ENCODE data around the gene DDX20.

The DDX20 gene, protein sequence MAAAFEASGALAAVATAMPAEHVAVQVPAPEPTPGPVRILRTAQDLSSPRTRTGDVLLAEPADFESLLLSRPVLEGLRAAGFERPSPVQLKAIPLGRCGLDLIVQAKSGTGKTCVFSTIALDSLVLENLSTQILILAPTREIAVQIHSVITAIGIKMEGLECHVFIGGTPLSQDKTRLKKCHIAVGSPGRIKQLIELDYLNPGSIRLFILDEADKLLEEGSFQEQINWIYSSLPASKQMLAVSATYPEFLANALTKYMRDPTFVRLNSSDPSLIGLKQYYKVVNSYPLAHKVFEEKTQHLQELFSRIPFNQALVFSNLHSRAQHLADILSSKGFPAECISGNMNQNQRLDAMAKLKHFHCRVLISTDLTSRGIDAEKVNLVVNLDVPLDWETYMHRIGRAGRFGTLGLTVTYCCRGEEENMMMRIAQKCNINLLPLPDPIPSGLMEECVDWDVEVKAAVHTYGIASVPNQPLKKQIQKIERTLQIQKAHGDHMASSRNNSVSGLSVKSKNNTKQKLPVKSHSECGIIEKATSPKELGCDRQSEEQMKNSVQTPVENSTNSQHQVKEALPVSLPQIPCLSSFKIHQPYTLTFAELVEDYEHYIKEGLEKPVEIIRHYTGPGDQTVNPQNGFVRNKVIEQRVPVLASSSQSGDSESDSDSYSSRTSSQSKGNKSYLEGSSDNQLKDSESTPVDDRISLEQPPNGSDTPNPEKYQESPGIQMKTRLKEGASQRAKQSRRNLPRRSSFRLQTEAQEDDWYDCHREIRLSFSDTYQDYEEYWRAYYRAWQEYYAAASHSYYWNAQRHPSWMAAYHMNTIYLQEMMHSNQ
- 57.4 to 74.4 (median 57.5) reads per million in 3 donors for total RNA-seq

DNA sequence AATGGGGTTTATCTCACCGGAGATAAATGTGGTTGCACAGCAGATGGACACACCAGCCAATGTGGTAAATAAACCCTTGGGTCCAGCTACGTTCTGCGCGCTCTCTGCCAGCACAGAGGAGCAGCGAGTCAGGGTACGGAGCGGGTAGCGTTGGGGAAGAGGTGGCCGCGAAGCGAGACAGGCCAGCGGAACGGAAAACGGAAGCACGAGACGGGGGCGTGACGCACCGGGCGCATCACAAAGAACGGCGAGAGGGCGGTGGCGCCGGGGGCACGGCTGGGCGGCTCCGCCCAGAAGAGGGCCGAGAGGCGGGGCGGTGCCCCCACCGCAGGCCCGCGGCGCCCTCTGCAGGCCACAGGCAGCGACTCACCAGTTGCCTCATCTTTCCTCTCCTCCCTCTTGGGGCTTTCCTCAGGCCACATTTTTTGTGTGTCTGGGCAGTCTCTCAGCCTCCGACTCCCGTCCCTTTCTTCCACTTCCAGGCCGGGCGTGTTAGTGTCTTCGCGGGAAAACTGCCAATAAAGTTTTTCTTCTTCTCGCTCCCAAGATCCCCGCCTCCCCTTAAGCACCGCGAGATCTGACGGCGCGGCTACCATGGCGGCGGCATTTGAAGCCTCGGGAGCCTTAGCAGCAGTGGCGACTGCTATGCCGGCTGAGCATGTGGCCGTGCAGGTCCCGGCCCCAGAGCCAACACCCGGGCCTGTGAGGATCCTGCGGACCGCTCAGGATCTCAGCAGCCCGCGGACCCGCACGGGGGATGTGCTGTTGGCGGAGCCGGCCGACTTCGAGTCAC, at the start of gene DDX20:
Gene DDX20 (plus strand): TSS at position 571 of the 793 bp plus-strand sequence. CDS start 24 bp downstream, at position 595.
- H3K27me3 ChIP-seq (replicated peaks; ENCODE audit: control insufficient read depth, insufficient read depth, low read length, poor library complexity, severe bottlenecking), result no peaks in the 10 kb centered on the region
- H3K4me3 ChIP-seq (ENCODE audit: insufficient read depth, low read depth, low read length, poor library complexity, severe bottlenecking), result peak within 1 kb of the TSS; percentile 69
- H3K4me1 ChIP-seq (ENCODE audit: control insufficient read depth, insufficient read depth, low read length, poor library complexity, severe bottlenecking), result peaks cover 15% of the 10 kb centered on the region
- no peaks in the 10 kb centered on the region for H3K9me3 ChIP-seq (ENCODE audit: control insufficient read depth, low read length)
- H3K27ac ChIP-seq (ENCODE audit: insufficient read depth, low read length, poor library complexity, severe bottlenecking), result peak within 1 kb of the TSS; percentile 90
- H3K36me3 ChIP-seq (ENCODE audit: control insufficient read depth, insufficient read depth, low read length), result peaks cover 11% of the 10 kb centered on the region
- peak; percentile 90 to 91 (median 90) for DNase-seq

DNA sequence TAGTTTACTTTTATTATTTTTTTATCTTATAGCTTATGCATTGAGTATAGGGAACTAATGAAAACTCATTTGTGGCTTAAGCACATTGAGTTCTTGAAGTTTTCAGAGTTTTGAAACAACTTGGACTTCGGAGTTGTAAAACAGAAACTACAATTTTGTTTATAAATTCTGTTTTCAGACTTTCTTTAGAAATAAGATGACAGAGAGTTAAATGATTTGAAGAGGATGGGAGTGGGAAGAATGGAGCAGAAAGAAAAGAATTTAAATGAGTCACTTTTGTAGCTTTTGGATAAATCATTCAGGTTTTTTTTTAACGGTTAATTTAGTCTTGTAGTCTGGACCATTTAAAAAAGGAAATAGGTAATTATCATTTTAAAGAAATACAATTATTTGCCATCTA, 48.8 kb upstream of the DDX20 start:
- no peaks in the 10 kb centered on the region for H3K4me1 ChIP-seq (ENCODE audit: control insufficient read depth, insufficient read depth, low read length, poor library complexity, severe bottlenecking)
- H3K36me3 ChIP-seq (ENCODE audit: control insufficient read depth, insufficient read depth, low read length), result peaks cover 60% of the 10 kb centered on the region
- H3K9me3 ChIP-seq (ENCODE audit: control insufficient read depth, low read length), result no peaks in the 10 kb centered on the region
- H3K27ac ChIP-seq (ENCODE audit: insufficient read depth, low read length, poor library complexity, severe bottlenecking), result no peak overlapping the region
- no peak for DNase-seq
- H3K27me3 ChIP-seq (replicated peaks; ENCODE audit: control insufficient read depth, insufficient read depth, low read length, poor library complexity, severe bottlenecking), result no peaks in the 10 kb centered on the region
- H3K4me3 ChIP-seq (ENCODE audit: insufficient read depth, low read depth, low read length, poor library complexity, severe bottlenecking), result no peak overlapping the region

DNA sequence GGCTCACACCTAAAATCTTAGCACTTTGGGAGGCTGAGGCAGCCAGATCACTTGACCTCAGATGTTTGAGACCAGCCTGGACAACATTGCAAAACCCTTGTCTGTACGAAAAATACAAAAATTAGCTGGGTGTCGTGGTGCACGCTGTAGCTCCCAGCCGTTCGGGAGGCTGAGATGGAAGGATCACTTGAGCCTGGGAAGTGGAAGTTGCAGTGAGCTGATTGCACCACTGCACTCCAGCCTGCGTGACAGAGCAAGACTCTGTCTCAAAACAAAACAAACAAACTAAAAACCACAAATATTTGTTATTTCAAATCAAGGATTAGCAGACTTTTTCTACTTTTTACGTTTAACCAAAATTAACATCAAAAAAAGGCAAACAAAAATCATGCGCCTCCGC, 47.8 kb upstream of the DDX20 start:
- no peak for DNase-seq
- H3K27ac ChIP-seq (ENCODE audit: insufficient read depth, low read length, poor library complexity, severe bottlenecking), result no peak overlapping the region
- peaks cover 60% of the 10 kb centered on the region for H3K36me3 ChIP-seq (ENCODE audit: control insufficient read depth, insufficient read depth, low read length)
- H3K4me3 ChIP-seq (ENCODE audit: insufficient read depth, low read depth, low read length, poor library complexity, severe bottlenecking), result no peak overlapping the region
- H3K4me1 ChIP-seq (ENCODE audit: control insufficient read depth, insufficient read depth, low read length, poor library complexity, severe bottlenecking), result no peaks in the 10 kb centered on the region
- H3K9me3 ChIP-seq (ENCODE audit: control insufficient read depth, low read length), result no peaks in the 10 kb centered on the region
- no peaks in the 10 kb centered on the region for H3K27me3 ChIP-seq (replicated peaks; ENCODE audit: control insufficient read depth, insufficient read depth, low read length, poor library complexity, severe bottlenecking)

DNA sequence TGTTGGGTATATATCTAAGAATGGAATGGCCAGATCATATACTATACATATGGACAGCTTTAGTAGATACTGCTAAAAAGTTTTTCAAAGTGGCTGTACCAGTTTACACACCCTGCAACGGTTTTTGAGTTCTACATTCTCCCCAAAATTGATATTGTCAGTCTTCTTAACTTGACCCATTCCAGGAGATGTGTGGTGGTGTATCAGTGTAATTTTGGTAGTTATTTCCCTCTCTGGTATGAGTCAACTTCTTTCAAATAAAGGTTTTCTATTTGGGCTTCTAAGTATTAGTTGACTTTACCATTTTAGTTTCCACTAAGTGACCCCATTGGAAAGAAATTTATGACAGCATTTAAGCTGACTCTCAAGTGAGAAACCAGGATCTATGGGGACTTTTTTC, 45.7 kb upstream of the DDX20 start:
- Histone ChIP-seq H3K27ac (ENCODE audit: insufficient read depth, low read length, poor library complexity, severe bottlenecking) (no peak overlapping the region), H3K36me3 (ENCODE audit: control insufficient read depth, insufficient read depth, low read length) (peaks cover 41% of the 10 kb centered on the region), H3K9me3 (ENCODE audit: control insufficient read depth, low read length) (no peaks in the 10 kb centered on the region), H3K4me1 (ENCODE audit: control insufficient read depth, insufficient read depth, low read length, poor library complexity, severe bottlenecking) (no peaks in the 10 kb centered on the region), H3K27me3 (replicated peaks; ENCODE audit: control insufficient read depth, insufficient read depth, low read length, poor library complexity, severe bottlenecking) (no peaks in the 10 kb centered on the region), H3K4me3 (ENCODE audit: insufficient read depth, low read depth, low read length, poor library complexity, severe bottlenecking) (no peak overlapping the region)
- no peak for DNase-seq

DNA sequence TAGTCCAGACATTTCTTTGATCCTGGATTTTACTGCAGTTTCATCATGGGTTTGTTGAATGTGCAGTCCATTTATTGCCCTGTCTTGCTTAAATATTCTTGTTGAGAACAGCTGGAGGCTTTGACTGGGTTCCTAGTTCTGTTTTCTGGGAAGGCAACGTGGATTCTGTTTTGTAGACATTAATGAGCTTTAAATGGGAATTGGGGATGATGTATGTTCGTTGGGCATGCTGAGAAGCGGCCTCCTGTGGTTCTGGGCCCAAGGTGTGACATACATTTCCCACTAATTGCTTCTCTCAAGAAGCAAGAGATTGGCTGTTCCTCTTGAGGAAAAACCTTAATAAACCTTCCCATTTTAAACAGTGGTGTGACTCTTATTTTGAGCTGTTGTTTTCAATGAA, 39.4 kb upstream of the DDX20 start:
- H3K4me3 ChIP-seq (ENCODE audit: insufficient read depth, low read depth, low read length, poor library complexity, severe bottlenecking), result no peak overlapping the region
- peaks cover 14% of the 10 kb centered on the region for H3K36me3 ChIP-seq (ENCODE audit: control insufficient read depth, insufficient read depth, low read length)
- H3K27me3 ChIP-seq (replicated peaks; ENCODE audit: control insufficient read depth, insufficient read depth, low read length, poor library complexity, severe bottlenecking), result no peaks in the 10 kb centered on the region
- no peak overlapping the region for H3K27ac ChIP-seq (ENCODE audit: insufficient read depth, low read length, poor library complexity, severe bottlenecking)
- no peaks in the 10 kb centered on the region for H3K9me3 ChIP-seq (ENCODE audit: control insufficient read depth, low read length)
- no peaks in the 10 kb centered on the region for H3K4me1 ChIP-seq (ENCODE audit: control insufficient read depth, insufficient read depth, low read length, poor library complexity, severe bottlenecking)
- no peak for DNase-seq

DNA sequence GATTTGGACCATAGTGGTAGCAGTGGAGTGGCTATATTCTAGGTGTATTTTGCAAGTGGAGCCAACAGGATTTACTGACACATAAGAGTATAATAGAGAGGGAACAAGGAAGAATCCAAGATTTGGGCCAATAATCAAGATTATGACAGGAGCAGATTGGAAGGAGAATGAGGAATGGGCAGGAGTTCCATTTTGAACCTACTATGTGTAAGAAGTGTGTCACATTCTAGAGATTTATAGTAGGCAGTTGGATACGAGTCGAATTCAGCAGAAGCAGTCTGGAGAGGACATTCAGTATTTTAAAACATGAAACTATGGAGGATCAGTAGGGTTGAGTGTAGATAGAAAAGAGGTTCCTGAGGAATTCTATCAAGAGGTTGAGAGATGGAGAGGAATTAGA, 38.3 kb upstream of the DDX20 start:
- Histone ChIP-seq H3K27me3 (replicated peaks; ENCODE audit: control insufficient read depth, insufficient read depth, low read length, poor library complexity, severe bottlenecking) (no peaks in the 10 kb centered on the region), H3K9me3 (ENCODE audit: control insufficient read depth, low read length) (no peaks in the 10 kb centered on the region), H3K4me1 (ENCODE audit: control insufficient read depth, insufficient read depth, low read length, poor library complexity, severe bottlenecking) (no peaks in the 10 kb centered on the region), H3K4me3 (ENCODE audit: insufficient read depth, low read depth, low read length, poor library complexity, severe bottlenecking) (no peak overlapping the region), H3K36me3 (ENCODE audit: control insufficient read depth, insufficient read depth, low read length) (peaks cover 10% of the 10 kb centered on the region), H3K27ac (ENCODE audit: insufficient read depth, low read length, poor library complexity, severe bottlenecking) (no peak overlapping the region)
- DNase-seq, result no peak

DNA sequence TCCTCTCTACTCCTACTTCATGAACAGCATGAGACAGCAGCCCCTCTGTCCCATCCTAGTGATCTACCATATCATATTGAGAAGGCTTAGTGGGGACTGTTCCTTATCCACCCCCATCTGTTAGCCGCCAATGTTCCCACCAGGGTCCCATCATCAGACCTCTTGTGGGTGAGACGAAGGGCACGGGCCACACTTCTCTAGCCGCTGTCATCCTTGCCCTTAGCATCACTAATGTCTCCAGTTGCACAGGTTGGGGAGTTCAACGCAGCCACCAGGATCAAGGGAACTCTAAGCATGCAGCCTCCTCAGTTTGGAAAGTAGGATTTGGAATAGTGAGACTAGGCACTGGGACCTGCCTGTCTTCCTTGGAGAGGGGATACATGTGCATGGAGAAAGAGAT, 36.6 kb upstream of the DDX20 start:
- Histone ChIP-seq H3K4me1 (ENCODE audit: control insufficient read depth, insufficient read depth, low read length, poor library complexity, severe bottlenecking) (peaks cover 12% of the 10 kb centered on the region), H3K27ac (ENCODE audit: insufficient read depth, low read length, poor library complexity, severe bottlenecking) (no peak overlapping the region)
- DNase-seq, result no peak

DNA sequence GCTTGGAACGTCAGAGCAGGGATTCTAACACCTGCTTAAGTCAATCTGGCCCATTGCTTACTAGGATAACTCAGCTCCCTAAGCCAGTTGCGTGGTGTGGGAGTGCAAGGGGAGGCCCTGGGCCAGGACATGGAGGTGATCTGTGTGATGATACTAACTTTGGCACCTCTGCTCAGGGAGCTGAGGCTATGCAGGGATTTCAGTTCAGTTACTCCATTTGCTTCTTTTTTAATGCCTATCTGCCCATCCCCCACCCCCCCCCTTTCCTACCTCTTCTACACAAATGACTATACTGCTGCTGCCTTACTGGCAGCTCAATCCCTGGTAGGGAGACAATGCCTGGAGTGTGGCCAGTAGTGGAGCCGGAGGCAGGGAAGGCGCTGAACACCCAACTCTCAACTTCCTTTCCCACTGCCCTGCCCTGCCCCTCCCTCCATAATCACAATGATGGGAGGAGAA, 36.0 kb upstream of the DDX20 start:
- no peak overlapping the region for H3K4me3 ChIP-seq (ENCODE audit: insufficient read depth, low read depth, low read length, poor library complexity, severe bottlenecking)
- peaks cover 12% of the 10 kb centered on the region for H3K4me1 ChIP-seq (ENCODE audit: control insufficient read depth, insufficient read depth, low read length, poor library complexity, severe bottlenecking)

More for the DNA sequence above, 36.6 kb upstream of the DDX20 start:
- Histone ChIP-seq H3K4me3 (ENCODE audit: insufficient read depth, low read depth, low read length, poor library complexity, severe bottlenecking) (no peak overlapping the region), H3K9me3 (ENCODE audit: control insufficient read depth, low read length) (no peaks in the 10 kb centered on the region), H3K27me3 (replicated peaks; ENCODE audit: control insufficient read depth, insufficient read depth, low read length, poor library complexity, severe bottlenecking) (no peaks in the 10 kb centered on the region), H3K36me3 (ENCODE audit: control insufficient read depth, insufficient read depth, low read length) (peaks cover 10% of the 10 kb centered on the region)

DNA sequence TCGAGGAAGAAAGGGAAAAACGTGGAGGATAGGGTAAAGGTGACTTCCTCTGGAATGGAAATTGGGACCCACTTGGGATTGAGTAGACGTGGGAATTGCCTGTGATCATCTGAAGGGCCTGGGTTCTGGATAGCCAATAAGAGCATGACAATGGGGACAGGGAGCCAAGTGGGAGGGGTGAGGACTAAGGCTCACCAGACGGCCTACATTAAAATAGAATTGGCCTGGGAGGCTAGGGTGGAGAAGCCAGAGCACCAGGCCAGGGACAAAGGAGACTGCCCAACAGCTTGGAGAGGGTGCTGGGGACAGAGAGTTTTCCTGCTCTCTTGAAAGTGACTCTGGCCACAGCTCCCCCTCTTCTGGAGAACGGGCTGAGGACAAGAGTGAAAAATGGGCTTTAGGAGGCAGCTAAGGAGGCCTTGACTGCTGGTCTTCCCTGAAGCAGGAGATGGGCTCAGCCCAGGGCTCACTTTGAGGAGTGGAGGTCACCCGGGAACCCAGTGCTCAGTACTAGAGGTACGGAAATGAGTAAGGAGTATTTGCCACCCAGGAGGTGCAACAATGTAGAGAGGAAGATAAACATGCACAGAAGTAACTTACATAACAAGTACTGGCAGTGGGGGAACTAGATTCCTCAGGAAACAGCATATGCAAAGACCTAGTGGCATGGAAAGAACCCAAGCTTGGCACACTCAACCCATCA, 35.3 kb upstream of the DDX20 start:
- Histone ChIP-seq H3K4me3 (ENCODE audit: insufficient read depth, low read depth, low read length, poor library complexity, severe bottlenecking) (no peak overlapping the region), H3K27me3 (replicated peaks; ENCODE audit: control insufficient read depth, insufficient read depth, low read length, poor library complexity, severe bottlenecking) (no peaks in the 10 kb centered on the region), H3K27ac (ENCODE audit: insufficient read depth, low read length, poor library complexity, severe bottlenecking) (no peak overlapping the region), H3K4me1 (ENCODE audit: control insufficient read depth, insufficient read depth, low read length, poor library complexity, severe bottlenecking) (peaks cover 12% of the 10 kb centered on the region), H3K36me3 (ENCODE audit: control insufficient read depth, insufficient read depth, low read length) (peaks cover 10% of the 10 kb centered on the region), H3K9me3 (ENCODE audit: control insufficient read depth, low read length) (no peaks in the 10 kb centered on the region)
- no peak for DNase-seq

More for the DNA sequence above, 36.0 kb upstream of the DDX20 start:
- no peaks in the 10 kb centered on the region for H3K9me3 ChIP-seq (ENCODE audit: control insufficient read depth, low read length)
- H3K27me3 ChIP-seq (replicated peaks; ENCODE audit: control insufficient read depth, insufficient read depth, low read length, poor library complexity, severe bottlenecking), result no peaks in the 10 kb centered on the region
- peaks cover 10% of the 10 kb centered on the region for H3K36me3 ChIP-seq (ENCODE audit: control insufficient read depth, insufficient read depth, low read length)
- no peak for DNase-seq
- no peak overlapping the region for H3K27ac ChIP-seq (ENCODE audit: insufficient read depth, low read length, poor library complexity, severe bottlenecking)

Data from effector memory CD4-positive, alpha-beta T cell (primary cell).